Measurements from ENCODE around the gene ZNF839.

ZNF839 gene

GRCh38 chr14:102319351-102320032, at the start of gene ZNF839:
Gene ZNF839, plus strand, starts transcription at chr14:102319746. Its CDS starts 20 bp downstream, at chr14:102319766.
- peak within 1 kb of the TSS; percentile 82 to 96 (median 92) for H3K4me2 ChIP-seq
- H3K4me3 ChIP-seq: peak within 1 kb of the TSS; percentile 86 to 99 (median 94)
- H4K20me1 ChIP-seq: peaks cover 0 to 8% (median 0%) of the 10 kb centered on the region in 11 experiments; a peak in 4 of 22 replicates
- H3K4me1 ChIP-seq: peaks cover 41 to 73% (median 64%) of the 10 kb centered on the region in 10 experiments
- H3K27me3 ChIP-seq: no peaks in the 10 kb centered on the region
- H3K9ac ChIP-seq: peak within 1 kb of the TSS; percentile 89 to 98 (median 94)
- H3K9me3 ChIP-seq (replicated peaks in 1 of 11): no peaks in the 10 kb centered on the region
- TF ChIP-seq Cebpa-rat (IDR thresholded peaks at IDR 0.05): no peak
- peaks cover 0 to 18% (median 5%) of the 10 kb centered on the region in 11 experiments; a peak in 8 of 22 replicates for H3K36me3 ChIP-seq
- H3K27ac ChIP-seq: peak within 1 kb of the TSS; percentile 88 to 96 (median 92)

- no peak overlapping the region for H3K9ac ChIP-seq
- H3K4me1 ChIP-seq: no peaks in the 10 kb centered on the region
- H3K4me2 ChIP-seq: no peak overlapping the region
- no peaks in the 10 kb centered on the region for H4K20me1 ChIP-seq
- no peaks in the 10 kb centered on the region for H3K27me3 ChIP-seq
- H3K9me3 ChIP-seq (replicated peaks in 1 of 11): peaks cover 0 to 10% (median 5%) of the 10 kb centered on the region in 11 experiments; a peak in 2 of 22 replicates
- no peak overlapping the region for H3K27ac ChIP-seq
- TF ChIP-seq Cebpa-rat (IDR thresholded peaks at IDR 0.05): no peak
- no peaks in the 10 kb centered on the region for H3K36me3 ChIP-seq
- H3K4me3 ChIP-seq: no peak overlapping the region
These were observed 47.2 kb upstream of the ZNF839 start for GRCh38 chr14:102272392-102272791.

DNA sequence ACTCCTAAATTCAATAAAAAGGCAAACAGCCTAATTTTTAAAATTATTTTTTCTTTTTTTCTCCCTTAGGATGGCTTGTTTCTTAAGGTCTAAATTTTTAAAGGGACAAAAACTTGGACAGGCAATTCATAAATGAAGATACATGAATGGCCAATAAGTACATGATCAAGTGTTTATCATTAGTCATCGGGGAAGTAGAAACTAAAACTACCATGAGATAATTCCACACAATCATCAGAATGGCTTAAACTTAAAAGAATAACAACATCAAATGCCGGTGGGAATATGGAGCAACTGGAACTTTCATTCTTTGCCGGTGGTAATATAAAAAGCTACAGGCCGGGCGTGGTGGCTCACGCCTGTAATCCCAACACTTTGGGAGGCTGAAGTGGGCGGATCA, 43.7 kb upstream of the ZNF839 start:
- Histone ChIP-seq H3K4me3 (no peak overlapping the region), H3K9me3 (replicated peaks in 1 of 11) (peaks cover 0 to 10% (median 5%) of the 10 kb centered on the region in 11 experiments; a peak in 2 of 22 replicates), H4K20me1 (no peaks in the 10 kb centered on the region), H3K27ac (no peak overlapping the region), H3K4me2 (no peak overlapping the region), H3K9ac (no peak overlapping the region), H3K27me3 (no peaks in the 10 kb centered on the region), H3K36me3 (no peaks in the 10 kb centered on the region), H3K4me1 (no peaks in the 10 kb centered on the region; a peak in 1 of 20 replicates)
- no peak for TF ChIP-seq Cebpa-rat (IDR thresholded peaks at IDR 0.05)

GRCh38 chr14:102277874-102278630, 41.5 kb upstream of the ZNF839 start:
- no peak overlapping the region for H3K4me3 ChIP-seq
- no peaks in the 10 kb centered on the region for H4K20me1 ChIP-seq
- no peak for TF ChIP-seq Cebpa-rat (IDR thresholded peaks at IDR 0.05)
- H3K4me1 ChIP-seq: no peaks in the 10 kb centered on the region; a peak in 1 of 20 replicates
- no peaks in the 10 kb centered on the region for H3K36me3 ChIP-seq
- H3K9me3 ChIP-seq (replicated peaks in 1 of 11): peaks cover 0 to 10% (median 5%) of the 10 kb centered on the region in 11 experiments; a peak in 2 of 22 replicates
- H3K27ac ChIP-seq: no peak overlapping the region
- H3K4me2 ChIP-seq: no peak overlapping the region
- H3K27me3 ChIP-seq: no peaks in the 10 kb centered on the region
- H3K9ac ChIP-seq: no peak overlapping the region

- no peak overlapping the region for H3K4me3 ChIP-seq
- no peaks in the 10 kb centered on the region for H4K20me1 ChIP-seq
- H3K9ac ChIP-seq: no peak overlapping the region
- no peaks in the 10 kb centered on the region; a peak in 1 of 20 replicates for H3K4me1 ChIP-seq
- no peaks in the 10 kb centered on the region for H3K27me3 ChIP-seq
- no peak for TF ChIP-seq Cebpa-rat (IDR thresholded peaks at IDR 0.05)
- H3K4me2 ChIP-seq: no peak overlapping the region
- no peaks in the 10 kb centered on the region for H3K36me3 ChIP-seq
- no peak overlapping the region for H3K27ac ChIP-seq
- H3K9me3 ChIP-seq (replicated peaks in 1 of 11): peaks cover 0 to 10% (median 5%) of the 10 kb centered on the region in 11 experiments; a peak in 2 of 22 replicates
These were observed 41.0 kb upstream of the ZNF839 start for GRCh38 chr14:102278631-102278935.

GRCh38 chr14:102279282-102279681, 40.3 kb upstream of the ZNF839 start:
- no peak overlapping the region for H3K9ac ChIP-seq
- peaks cover 0 to 10% (median 5%) of the 10 kb centered on the region in 11 experiments; a peak in 2 of 22 replicates for H3K9me3 ChIP-seq (replicated peaks in 1 of 11)
- H3K36me3 ChIP-seq: no peaks in the 10 kb centered on the region
- no peak for TF ChIP-seq Cebpa-rat (IDR thresholded peaks at IDR 0.05)
- no peak overlapping the region for H3K4me3 ChIP-seq
- no peak overlapping the region for H3K27ac ChIP-seq
- no peaks in the 10 kb centered on the region for H3K27me3 ChIP-seq
- no peaks in the 10 kb centered on the region for H4K20me1 ChIP-seq
- H3K4me1 ChIP-seq: no peaks in the 10 kb centered on the region; a peak in 1 of 20 replicates
- no peak overlapping the region for H3K4me2 ChIP-seq

DNA sequence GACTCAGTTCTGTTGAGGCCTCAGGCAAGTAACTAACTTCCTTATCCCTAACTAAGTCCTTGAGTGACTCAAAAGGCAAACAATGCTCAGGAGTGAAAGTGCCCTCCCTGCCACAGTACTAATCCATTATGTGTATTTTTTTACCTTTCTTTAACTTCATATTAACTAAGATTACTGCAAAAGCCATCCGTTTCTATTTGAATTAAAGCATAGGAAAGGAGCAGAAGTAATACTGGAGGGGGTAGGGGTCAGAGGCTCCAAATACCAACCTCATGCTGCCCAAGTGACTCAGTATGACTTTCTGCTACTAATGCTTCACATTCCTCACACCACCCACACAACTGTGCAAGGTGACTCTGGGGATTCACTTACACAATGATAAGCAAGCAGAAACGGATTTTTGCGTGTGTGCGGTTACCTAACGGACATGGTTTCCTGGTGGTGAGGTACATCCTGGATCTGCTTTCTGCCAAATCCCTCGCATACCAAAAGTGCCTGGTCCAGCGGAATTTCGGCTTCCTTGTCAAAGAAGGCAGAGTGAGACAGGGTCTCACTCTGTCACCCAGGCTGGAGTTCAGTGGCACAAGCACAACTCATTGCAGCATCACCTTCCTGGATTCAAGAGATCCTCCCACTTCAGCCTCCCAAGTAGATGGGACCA, 39.7 kb upstream of the ZNF839 start:
- no peaks in the 10 kb centered on the region for H3K27me3 ChIP-seq
- no peak for TF ChIP-seq Cebpa-rat (IDR thresholded peaks at IDR 0.05)
- no peaks in the 10 kb centered on the region; a peak in 1 of 20 replicates for H3K4me1 ChIP-seq
- H3K27ac ChIP-seq: no peak overlapping the region
- H3K4me3 ChIP-seq: no peak overlapping the region
- H3K9me3 ChIP-seq (replicated peaks in 1 of 11): peaks cover 0 to 6% (median under 1%) of the 10 kb centered on the region in 11 experiments; a peak in 2 of 22 replicates
- no peaks in the 10 kb centered on the region for H3K36me3 ChIP-seq
- no peaks in the 10 kb centered on the region for H4K20me1 ChIP-seq
- no peak overlapping the region for H3K9ac ChIP-seq
- no peak overlapping the region for H3K4me2 ChIP-seq

DNA sequence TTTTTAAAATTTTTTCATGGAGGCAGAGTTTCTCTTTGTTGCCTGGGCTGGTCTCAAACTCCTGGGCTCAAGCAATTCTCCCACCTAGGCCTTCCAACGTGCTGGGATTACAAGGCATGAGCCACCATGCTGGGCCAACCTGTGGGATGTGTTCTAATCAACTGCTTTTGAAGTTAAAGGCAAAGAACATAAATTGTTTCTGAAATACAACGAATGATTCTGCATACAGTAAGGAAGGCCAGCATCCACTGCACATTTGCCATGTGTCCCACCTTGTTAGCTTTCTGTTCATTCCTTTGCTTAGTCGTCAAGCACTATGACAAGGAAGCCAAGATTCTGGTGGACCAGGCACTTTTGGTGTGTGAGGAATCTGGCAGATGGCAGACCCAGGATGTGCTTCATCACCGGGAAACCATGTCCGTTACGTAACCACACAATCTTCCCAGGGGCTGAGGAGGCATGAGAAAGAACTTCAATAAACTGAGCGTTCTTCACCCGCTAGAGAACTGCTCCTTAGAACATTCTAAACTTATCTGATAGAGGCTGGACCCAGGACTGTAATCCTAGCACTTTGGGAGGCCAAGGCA, 39.1 kb upstream of the ZNF839 start:
- Histone ChIP-seq H3K4me1 (no peaks in the 10 kb centered on the region; a peak in 1 of 20 replicates), H4K20me1 (no peaks in the 10 kb centered on the region), H3K27me3 (no peaks in the 10 kb centered on the region), H3K4me2 (no peak overlapping the region), H3K36me3 (no peaks in the 10 kb centered on the region), H3K9ac (no peak overlapping the region), H3K27ac (no peak overlapping the region), H3K4me3 (no peak overlapping the region), H3K9me3 (replicated peaks in 1 of 11) (no peaks in the 10 kb centered on the region)
- no peak for TF ChIP-seq Cebpa-rat (IDR thresholded peaks at IDR 0.05)

Data from BLaER1 treated with 17β-estradiol and CSF1 and Interleukin-3, amounts not matched to agents 10 nM and 100 nM (cell line).